Muscle of leg (tissue), 11 donors: Measurements from ENCODE around the gene SPOP. TPM values are rescaled to one million over a fixed set of nuclear protein-coding genes. Genes with fewer than 3 reads are reported as not detected.

Experiments
- DNase-seq: peaks from one replicate; pipeline ENCODE4 v3.0.0; 2013
- H3K27ac ChIP-seq: one replicate; pipeline ENCODE4 v1.5.1; 2013; ENCODE audit warnings: mild to moderate bottlenecking, low read length, control low read depth
- H3K27me3 ChIP-seq: one replicate; pipeline ENCODE4 v1.6.1; 2013; ENCODE audit warnings: low read length; ENCODE audit not compliant: control insufficient read depth, insufficient read depth
- H3K36me3 ChIP-seq: one replicate; pipeline ENCODE4 v1.6.1; 2013; ENCODE audit warnings: low read length; ENCODE audit not compliant: control insufficient read depth, insufficient read depth
- H3K4me1 ChIP-seq: one replicate; pipeline ENCODE4 v1.6.1; 2013; ENCODE audit warnings: low read length; ENCODE audit not compliant: control insufficient read depth, insufficient read depth
- H3K4me3 ChIP-seq: one replicate; pipeline ENCODE4 v1.5.1; 2013; ENCODE audit warnings: low read length, control low read depth
- H3K9me3 ChIP-seq: replicated peaks from 2 replicates; pipeline ENCODE4 v1.6.1; 2013; ENCODE audit warnings: low read depth, low read length; ENCODE audit not compliant: control insufficient read depth
- WGBS: methylation state at CpG from one replicate; pipeline ENCODE4 v1.1.5; 2013; ENCODE audit warnings: missing lambda C conversion rate; ENCODE audit not compliant: insufficient coverage; 5-methylcytosine and 5-hydroxymethylcytosine counted together
- polyA plus RNA-seq, 8 donors: library from polyadenylated mRNA; unstranded; fragments of 120-200 nt; gene quantifications; one replicate each; pipeline versions ENCODE4 v1.2.1 to v1.2.3, GENCODE V29; 2013; ENCODE audit warnings: inconsistent platforms in 1 of 8, low replicate concordance in 1 of 8; ENCODE audit not compliant: insufficient read length in 8 of 8, insufficient read depth in 1 of 8
- total RNA-seq: library from RNA; stranded (reverse); fragments of 120-200 nt; gene quantifications from one replicate; pipeline ENCODE4 v1.2.4, GENCODE V29; 2013

The SPOP gene
- total and polyA plus RNA-seq, 9 donors: 46.9 to 59.7 (median 52.5) TPM

DNA sequence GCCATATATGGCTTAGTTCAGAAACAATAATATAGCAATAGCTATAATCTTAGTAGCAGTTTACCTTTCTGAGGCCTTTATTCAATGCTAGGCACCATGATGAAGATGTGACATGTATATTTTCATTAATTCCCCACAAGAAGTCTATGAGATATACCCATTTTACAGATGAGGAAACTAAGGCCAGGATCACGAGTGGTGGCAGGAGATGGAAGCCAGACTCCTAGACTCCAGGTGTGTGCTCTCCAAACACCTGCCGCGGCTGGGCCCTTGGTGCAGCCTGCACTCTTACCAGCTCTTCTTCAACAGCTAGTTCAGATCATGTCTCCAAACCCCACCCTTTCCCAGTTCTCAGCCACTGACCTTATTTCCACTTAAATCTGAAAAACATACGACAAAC, 87.0 kb downstream of the SPOP start:
- no peak overlapping the region for H3K4me3 ChIP-seq
- H3K27ac ChIP-seq: no peak overlapping the region
- H3K27me3 ChIP-seq: no peaks in the 10 kb centered on the region
- no peaks in the 10 kb centered on the region for H3K9me3 ChIP-seq
- H3K4me1 ChIP-seq: no peaks in the 10 kb centered on the region
- peaks cover 21% of the 10 kb centered on the region for H3K36me3 ChIP-seq
- 91% methylated on average over 3 of the region's 4 CpGs for WGBS
- DNase-seq: no peak

GRCh38 chr17:49589577-49589927, 88.3 kb downstream of the SPOP start:
- Histone ChIP-seq H3K9me3 (no peaks in the 10 kb centered on the region), H3K27ac (no peak overlapping the region), H3K27me3 (no peaks in the 10 kb centered on the region), H3K36me3 (peaks cover 20% of the 10 kb centered on the region), H3K4me3 (no peak overlapping the region), H3K4me1 (no peaks in the 10 kb centered on the region)
- 100% methylated on average over 1 of the region's 2 CpGs for whole genome bisulfite sequencing
- DNase-seq: no peak

DNA sequence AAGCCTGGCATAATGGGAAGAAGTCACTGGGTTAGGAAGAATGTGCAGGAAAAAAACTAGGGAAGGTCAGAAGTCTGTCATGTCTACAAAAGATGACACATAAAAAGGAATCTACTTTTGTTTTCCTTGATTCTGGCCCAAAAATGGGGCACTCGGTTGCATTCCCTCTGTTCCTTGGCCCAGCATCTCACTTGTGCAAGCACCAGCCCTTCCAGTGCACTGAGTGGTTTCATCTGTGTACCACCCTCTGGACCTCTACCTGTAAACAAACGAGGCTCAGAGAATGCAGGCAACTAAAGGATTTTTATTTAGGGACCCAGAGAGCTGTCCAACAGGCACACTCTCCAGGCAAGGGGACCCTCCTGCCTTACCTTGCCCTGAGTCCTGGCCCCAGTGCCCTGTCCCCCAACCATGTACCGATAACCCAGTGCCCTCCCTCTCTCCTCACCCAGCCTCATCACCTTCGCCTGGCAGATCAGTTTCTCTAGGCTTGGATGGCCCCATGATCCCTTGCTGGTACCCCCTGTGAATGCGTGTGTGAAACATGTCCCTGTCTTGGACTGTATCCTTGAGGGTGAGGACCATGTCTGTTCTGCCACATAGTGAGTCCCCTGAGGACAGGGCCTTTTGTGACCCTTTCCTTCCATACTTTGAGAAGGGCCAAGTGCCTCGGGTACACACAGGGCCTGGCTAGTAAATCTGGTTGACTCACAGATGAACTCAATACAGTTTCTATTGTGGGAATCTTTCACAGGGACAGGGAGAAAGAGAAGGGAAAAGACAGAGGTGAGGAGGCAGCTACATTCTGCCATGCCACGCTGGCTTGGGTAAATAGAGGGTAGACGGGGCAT, 88.9 kb downstream of the SPOP start:
- H3K4me3 ChIP-seq: no peak overlapping the region
- peaks cover 18% of the 10 kb centered on the region for H3K36me3 ChIP-seq
- DNase-seq: no peak
- H3K27me3 ChIP-seq: no peaks in the 10 kb centered on the region
- no peak overlapping the region for H3K27ac ChIP-seq
- no peaks in the 10 kb centered on the region for H3K9me3 ChIP-seq
- no peaks in the 10 kb centered on the region for H3K4me1 ChIP-seq
- WGBS: 96% methylated on average over 5 of the region's 8 CpGs

DNA sequence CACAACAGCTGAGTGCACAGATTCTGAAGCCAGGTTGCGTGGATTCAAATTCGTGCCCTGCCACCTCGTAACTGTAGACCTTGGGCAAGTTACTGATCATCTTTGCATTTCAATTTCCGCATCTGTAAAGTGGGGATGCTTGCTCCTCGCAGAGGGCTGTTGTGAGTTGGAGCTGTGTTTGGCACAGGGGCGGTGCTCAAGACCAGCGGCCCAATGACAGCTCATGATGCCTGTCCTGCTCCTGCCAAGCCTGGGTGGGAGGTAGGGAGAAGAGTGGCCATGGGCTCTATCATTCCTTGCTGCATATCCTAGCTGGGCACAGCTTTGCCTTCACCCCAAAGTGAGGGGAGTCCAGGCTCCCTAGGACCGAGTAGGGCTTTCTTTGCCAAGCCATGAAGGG, 89.6 kb downstream of the SPOP start:
- no peaks in the 10 kb centered on the region for H3K4me1 ChIP-seq
- H3K9me3 ChIP-seq: no peaks in the 10 kb centered on the region
- DNase-seq: no peak
- no peak overlapping the region for H3K4me3 ChIP-seq
- no peaks in the 10 kb centered on the region for H3K27me3 ChIP-seq
- 96% methylated on average over 5 of the region's 8 CpGs for WGBS
- H3K27ac ChIP-seq: no peak overlapping the region
- H3K36me3 ChIP-seq: peaks cover 14% of the 10 kb centered on the region

DNA sequence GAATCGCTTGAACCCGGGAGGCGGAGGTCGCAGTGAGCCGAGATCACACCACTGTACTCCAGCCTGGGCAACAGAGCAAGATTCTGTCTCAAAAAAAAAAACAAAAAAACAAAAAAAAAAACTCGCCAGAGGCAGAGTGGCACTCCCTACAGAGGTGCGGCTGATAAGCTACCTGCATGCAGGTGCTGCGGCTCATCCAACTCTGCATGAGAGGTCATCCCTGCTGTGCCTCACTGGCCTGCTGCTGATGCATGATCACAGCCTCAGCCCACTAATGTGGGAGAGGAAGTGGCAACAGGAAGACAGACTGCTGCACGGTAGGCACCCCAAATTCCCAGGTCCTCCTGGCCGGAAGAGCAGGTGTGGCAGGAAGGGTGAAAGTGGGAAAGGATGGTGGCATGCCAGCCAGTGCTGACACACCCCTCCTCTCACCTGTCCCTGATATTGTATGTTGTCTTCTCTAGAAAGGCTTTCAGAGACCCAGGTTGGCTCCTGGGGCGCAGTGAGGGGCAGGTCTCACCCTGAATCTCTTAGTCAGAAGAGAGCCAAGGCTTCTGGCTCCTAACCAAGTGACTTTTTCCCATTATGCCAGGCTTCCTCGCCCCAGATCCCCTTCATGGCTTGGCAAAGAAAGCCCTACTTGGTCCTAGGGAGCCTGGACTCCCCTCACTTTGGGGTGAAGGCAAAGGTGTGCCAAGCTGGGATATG, 90.4 kb downstream of the SPOP start:
- no peaks in the 10 kb centered on the region for H3K27me3 ChIP-seq
- WGBS: 91% methylated on average over 5 of the region's 12 CpGs
- H3K27ac ChIP-seq: no peak overlapping the region
- DNase-seq: no peak
- H3K9me3 ChIP-seq: no peaks in the 10 kb centered on the region
- H3K4me1 ChIP-seq: no peaks in the 10 kb centered on the region
- H3K4me3 ChIP-seq: no peak overlapping the region
- peaks cover 12% of the 10 kb centered on the region for H3K36me3 ChIP-seq

GRCh38 chr17:49585422-49586027, 92.4 kb downstream of the SPOP start:
- WGBS: 36% methylated on average over 3 of the region's 3 CpGs
- H3K27me3 ChIP-seq: no peaks in the 10 kb centered on the region
- H3K36me3 ChIP-seq: peaks cover 4% of the 10 kb centered on the region
- H3K27ac ChIP-seq: no peak overlapping the region
- H3K9me3 ChIP-seq: no peaks in the 10 kb centered on the region
- no peak overlapping the region for H3K4me3 ChIP-seq
- no peak for DNase-seq
- peaks cover 16% of the 10 kb centered on the region for H3K4me1 ChIP-seq

- H3K27me3 ChIP-seq: no peaks in the 10 kb centered on the region
- H3K36me3 ChIP-seq: no peaks in the 10 kb centered on the region
- H3K4me1 ChIP-seq: peaks cover 16% of the 10 kb centered on the region
- no peak for DNase-seq
- 100% methylated on average over 1 of the region's 4 CpGs for WGBS
- no peak overlapping the region for H3K27ac ChIP-seq
- H3K4me3 ChIP-seq: no peak overlapping the region
- no peaks in the 10 kb centered on the region for H3K9me3 ChIP-seq
These were observed 94.0 kb downstream of the SPOP start for GRCh38 chr17:49583889-49584288.

DNA sequence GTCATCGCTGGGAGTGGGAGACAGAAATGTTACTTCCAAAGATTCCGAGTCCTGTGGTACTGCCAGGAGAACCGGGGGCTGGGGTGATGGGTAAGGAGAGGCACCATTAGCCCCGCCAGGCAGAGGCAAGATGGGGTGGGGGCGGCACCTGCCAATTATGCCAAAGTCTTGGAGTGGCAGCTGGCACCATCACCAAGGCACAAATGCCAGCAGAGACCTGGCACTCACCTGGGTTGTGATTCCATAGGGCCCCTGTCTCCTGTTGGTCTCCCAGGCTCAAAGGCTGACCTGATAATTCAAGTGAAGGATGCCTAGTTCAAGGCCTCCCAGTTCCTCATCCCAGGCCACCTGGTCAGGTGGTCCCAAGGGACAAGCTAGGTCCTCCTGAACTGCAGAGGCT, 94.7 kb downstream of the SPOP start:
- DNase-seq: no peak
- Histone ChIP-seq H3K27me3 (peaks cover 4% of the 10 kb centered on the region), H3K4me3 (no peak overlapping the region), H3K4me1 (peaks cover 16% of the 10 kb centered on the region), H3K9me3 (no peaks in the 10 kb centered on the region), H3K36me3 (no peaks in the 10 kb centered on the region), H3K27ac (no peak overlapping the region)
- 91% methylated on average over 5 of the region's 5 CpGs for WGBS

DNA sequence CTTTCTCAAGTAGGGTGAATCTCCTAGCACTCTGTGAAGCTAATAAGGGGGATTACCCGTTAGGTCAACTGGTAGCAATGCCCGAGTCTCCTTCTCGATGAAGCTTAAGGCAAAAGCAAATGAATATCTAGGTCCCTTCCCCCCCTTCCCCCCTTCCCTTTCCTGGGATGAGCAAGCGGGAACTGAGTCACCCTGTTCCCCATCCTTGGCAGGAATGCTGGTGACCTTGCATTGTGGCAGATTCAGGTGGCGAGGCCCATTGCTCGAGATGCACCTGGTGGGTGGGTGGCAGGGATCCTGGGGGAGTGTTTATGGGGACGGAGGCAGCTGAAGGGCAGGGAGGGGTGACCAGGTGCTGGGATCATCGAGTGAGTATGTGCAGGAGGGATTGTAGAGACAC, 95.1 kb downstream of the SPOP start:
- Histone ChIP-seq H3K36me3 (no peaks in the 10 kb centered on the region), H3K4me3 (no peak overlapping the region), H3K27ac (no peak overlapping the region), H3K27me3 (peaks cover 9% of the 10 kb centered on the region), H3K9me3 (no peaks in the 10 kb centered on the region), H3K4me1 (peaks cover 16% of the 10 kb centered on the region)
- 60% methylated on average over 7 of the region's 8 CpGs for WGBS
- no peak for DNase-seq

GRCh38 chr17:49582055-49582722, 95.7 kb downstream of the SPOP start:
- DNase-seq: no peak
- WGBS: 74% methylated on average over 6 of the region's 12 CpGs
- Histone ChIP-seq H3K27ac (no peak overlapping the region), H3K4me3 (no peak overlapping the region), H3K27me3 (peaks cover 15% of the 10 kb centered on the region), H3K9me3 (no peaks in the 10 kb centered on the region), H3K36me3 (no peaks in the 10 kb centered on the region), H3K4me1 (peaks cover 19% of the 10 kb centered on the region)
